HG03025 (cell line): ENCODE measurements around the gene CMTM4.
"Not testable (repeated sequence)": the region's sequence is repeated elsewhere in the genome, so short reads cannot be mapped to it uniquely, and the experiment has no call there.

Source experiments
- ATAC-seq: cut with Tn5 transposase; IDR thresholded peaks from one replicate; pipeline ENCODE4 v1.9.1; 2021; ENCODE audit warnings: mild to moderate bottlenecking, moderate library complexity; ENCODE audit not compliant: unreplicated experiment, low FRiP score

The CMTM4 gene

DNA sequence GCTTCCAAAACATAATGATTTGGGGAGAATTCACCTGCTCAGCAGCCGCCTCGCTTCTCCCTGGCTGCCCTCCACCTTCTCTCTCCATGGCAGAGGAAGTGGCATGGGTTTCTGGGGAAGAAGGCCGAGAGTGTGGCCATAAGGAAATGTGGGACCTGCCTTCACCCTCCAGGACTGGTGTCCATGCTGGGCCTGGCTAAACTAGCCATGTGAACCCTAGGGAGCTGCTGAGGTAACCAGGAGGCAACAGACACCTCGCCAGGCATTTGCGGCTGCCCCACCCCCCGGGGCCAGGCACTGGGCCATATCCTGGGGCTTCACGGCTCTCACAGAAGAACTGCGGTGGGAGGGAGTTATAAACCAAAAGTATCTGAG, 9.9 kb upstream of the CMTM4 start:
- no peak for ATAC-seq

DNA sequence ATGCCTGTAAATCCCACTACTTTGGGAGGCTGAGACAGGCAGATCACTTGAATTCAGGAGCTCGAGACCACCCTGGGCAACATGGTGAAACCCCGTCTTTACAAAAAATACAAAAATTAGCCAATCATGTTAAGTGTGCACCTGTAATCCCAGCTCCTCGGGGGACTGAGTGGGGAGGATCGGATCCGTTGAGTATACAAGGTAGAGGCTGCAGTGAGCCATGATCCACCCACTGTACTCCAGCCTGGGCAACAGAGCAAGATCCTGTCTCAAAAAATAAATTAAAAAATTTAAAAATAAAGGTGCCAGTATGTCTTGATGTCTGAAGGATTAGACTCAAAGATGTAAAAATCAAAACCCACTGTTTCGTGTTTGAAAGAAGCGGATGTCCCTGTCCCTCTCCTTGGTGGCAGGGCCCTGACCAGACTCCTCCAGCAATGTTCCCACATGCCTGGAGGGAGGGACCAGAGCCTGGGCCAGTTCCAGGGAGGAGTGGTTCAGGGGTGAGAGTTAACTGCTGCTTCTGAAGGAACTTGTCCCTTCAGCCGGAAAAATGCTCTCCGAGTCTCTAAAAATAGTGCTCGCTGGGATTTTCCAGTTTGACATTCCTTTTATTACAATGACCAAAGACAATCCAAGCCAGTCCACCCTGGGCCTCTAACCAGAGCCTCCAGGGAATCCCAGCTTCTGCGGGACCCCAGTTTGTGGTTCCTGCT, 9.4 kb upstream of the CMTM4 start:
- no peak for ATAC-seq

DNA sequence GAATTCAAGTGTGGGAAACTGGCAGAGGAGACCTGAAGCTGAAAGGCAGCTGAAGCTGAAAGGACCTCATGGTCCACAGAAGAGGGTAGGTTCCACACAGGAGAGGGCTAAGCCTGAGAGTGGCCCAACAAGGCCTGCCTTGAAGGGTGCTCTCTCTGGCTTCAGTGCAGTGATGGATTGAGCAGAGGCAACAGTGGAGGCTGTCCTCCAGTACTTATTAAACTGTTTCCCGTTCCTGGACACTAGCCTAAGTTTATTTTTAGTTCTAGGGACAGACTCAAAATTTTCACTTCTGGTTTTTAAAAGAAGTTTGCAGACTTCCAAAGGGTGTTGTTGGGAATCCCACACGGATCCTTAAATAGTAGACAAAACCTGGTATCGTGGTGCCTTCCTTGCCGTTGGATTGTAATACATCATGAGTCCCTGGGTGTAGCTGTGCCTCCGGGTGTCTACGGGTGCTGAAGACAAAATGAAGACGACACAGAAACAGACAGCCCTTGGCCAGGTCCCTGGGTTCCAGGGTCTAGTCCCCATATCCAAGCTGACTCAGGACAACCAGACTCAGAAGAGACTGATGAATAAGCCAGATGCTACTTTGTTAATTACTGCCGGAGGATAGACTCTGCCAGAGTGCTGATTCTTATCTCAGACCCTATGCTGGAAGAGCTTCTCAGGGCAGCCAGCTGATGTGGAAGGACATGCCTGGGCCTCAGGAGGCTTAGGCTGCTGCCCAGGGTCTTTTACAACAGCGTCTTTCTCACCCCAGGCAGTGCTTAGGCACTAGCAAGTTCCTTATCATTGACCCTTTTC, 7.1 kb upstream of the CMTM4 start:
- ATAC-seq, result no peak

DNA sequence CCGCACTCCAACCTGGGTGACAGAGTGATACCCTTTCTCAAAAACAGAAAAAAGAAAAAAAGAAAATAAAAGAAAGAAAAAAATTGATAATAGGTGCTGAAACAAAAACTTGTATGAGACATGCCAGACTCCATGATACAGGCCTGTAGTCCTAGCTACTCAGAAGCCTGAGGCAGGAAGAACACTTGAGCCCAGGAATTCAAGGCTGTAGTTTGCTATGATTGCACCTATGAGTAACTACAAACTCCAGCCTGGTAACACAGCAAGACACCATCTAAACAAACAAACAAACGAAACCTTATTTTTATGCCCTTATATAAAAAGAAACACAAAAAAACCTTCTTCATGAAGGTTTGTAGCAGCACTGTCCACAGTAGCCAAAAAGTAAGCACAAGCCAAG, 5.0 kb upstream of the CMTM4 start:
- ATAC-seq, result no peak

DNA sequence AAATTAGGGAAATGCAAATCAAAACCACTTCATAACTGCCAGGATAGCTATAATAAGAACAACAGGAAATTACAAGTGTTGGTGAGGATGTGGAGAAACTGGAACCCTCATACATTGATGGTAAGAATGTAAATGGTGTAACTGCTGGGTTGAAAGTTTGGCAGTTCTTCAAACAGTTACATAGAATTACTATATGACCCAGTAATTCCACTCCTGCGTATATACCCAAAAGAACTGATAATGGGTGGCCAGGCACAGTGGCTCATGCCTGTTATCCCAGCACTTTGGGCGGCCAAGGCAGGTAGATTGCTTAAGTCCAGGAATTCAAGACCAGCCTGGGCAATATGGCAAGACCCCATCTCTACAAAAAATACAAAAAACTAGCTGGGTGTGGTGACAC, 4.5 kb upstream of the CMTM4 start:
- no peak for ATAC-seq

DNA sequence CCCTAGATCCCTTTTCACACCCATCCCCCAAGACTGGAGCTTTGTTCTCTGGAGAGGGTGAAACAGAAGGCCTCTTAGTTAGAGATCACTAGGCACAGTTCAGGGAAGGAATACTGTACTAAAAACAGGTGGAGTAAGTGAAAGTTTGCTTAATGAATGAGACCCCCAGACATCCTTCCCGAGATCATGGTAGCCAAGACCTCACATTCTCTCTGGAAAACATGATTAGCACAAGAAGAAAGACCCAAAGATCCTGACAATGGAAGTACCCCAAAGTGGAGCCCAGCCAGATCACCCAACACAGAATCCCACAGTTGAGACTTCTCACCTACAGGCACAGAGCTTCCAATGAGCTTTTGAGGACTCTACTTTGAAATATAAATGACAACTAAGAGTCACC, 3.4 kb upstream of the CMTM4 start:
- ATAC-seq, result no peak

DNA sequence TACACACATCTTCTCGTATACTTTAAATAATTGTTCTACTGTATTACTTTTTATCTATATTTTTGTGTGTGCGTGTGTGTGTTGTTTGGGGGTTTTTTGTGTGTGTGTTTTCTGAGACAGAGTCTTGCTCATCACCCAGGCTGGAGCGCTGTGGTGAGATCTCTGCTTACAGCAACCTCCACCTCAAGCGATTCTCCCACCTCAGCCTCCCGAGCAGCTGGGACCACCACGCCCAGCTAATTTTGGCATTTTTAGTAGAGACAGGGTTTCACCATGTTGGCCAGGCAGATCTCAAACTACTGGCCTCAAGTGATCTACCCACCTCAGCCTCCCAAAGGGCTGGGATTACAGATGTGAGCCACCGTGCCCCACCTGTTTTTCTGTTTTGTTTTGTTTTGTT, 1.5 kb upstream of the CMTM4 start:
- ATAC-seq, result no peak

DNA sequence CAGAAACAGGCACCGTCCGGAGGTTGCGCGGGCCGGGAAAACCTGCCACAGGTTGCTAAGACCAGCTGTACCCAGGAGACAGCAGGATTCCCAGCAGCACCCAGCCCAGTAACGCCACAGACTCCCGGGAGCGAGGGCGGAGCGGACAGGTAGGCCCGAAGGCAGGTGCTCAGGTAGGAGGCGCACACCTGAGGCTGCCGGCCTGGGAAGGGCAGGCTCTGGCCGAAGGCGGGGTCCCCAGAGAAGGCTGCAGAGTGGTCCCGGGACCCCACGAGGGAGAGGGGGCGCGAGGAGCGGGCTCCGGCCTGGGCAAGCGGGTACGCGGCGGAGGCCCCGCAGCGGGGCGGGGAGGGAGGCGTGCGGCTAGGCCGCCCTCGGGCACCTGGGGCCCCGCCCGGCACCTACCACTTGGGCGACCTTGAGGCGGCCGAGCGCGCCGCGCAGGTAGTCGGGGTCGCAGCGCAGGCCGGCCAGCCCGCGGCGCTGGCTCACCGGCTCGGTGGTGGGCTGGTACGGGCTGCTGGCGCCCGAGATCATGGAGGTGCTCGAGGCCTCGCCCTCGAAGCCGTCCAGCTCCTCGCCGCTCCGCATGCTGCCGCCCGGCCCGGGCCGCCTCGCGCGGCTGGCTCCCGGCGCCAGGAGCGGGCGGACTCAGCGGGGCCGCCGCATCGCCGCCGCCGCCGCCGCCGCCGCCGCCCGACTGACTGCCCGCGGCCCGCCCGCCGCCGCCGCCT, 441 bp downstream of the CMTM4 start:
- ATAC-seq, result peak; percentile 37

DNA sequence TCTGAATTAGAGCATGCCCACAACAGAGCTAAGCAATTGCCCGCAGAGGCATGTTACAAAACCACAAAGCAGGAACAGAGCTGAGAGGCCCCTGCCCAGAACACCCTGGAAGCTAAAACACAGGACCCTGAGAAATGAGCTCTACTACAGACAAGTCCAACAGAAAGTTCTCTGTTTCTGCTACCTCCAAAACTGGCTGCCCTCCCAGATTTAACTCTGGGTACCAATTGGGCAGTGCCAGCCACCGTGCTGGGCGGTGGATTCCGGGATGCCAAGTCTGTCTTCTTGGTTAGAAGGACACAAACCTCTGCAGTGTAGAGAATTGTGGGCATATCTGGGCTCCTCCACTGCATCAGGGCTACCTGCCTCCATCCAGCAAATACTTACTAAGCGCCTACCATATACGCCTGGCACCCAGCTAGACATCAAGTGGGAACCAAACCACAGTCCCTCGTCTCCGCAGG, 1.0 kb downstream of the CMTM4 start:
- ATAC-seq, result no peak

DNA sequence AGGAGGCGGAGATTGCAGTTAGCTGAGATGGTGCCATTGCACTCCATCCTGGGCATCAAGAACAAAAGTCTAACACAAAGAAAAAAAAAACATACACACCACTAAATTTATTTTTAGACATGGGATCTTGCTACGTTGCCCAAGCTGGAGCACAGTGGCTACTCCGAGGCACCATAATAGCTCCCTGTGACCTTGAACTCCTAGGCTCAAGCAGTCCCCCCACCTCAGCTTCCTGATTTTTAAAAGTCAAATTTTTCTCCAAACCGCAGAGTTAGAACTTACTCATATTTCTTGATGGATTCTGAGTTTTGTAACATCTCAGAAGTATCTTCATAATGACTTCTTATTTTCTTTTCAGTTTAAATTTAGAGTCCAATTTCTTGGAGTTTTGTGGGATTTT, 3.4 kb downstream of the CMTM4 start:
- no peak for ATAC-seq

DNA sequence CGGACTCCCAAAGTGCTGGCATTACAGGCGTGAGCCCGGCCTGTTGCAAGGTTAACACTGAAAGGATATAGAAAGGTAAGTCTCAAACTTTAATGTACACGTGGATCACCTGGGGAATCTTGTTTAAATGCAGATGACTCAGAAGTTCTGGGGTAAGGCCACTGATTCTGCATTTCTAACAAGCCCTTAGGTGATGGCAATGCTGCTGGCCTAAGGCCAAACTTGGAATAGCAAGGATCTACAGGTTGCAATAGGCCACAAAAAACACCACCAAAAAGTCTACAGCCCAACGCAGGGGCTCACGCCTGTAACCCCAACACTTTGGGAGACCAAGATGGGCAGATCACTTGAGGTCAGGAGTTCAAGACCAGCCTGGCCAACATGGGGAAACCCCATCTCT, 4.2 kb downstream of the CMTM4 start:
- no peak for ATAC-seq

DNA sequence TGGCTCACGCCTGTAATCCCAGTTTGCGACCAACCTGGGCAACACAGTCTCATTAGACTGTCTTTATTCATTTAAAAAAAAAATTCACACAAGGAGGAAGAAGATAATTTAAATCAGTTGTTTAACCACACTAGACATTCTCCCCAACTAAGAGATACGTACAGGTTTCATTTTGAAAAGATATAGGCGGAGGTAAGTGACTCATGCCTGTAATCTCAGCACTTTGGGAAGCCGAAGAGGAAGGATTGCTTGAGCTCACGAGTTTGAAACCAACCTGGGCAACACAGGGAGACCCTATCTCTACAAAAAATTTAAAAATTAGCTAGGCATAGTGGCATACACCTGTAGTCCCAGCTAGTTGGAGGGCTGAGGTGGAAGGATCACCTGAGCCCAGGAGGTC, 5.3 kb downstream of the CMTM4 start:
- ATAC-seq, result no peak

DNA sequence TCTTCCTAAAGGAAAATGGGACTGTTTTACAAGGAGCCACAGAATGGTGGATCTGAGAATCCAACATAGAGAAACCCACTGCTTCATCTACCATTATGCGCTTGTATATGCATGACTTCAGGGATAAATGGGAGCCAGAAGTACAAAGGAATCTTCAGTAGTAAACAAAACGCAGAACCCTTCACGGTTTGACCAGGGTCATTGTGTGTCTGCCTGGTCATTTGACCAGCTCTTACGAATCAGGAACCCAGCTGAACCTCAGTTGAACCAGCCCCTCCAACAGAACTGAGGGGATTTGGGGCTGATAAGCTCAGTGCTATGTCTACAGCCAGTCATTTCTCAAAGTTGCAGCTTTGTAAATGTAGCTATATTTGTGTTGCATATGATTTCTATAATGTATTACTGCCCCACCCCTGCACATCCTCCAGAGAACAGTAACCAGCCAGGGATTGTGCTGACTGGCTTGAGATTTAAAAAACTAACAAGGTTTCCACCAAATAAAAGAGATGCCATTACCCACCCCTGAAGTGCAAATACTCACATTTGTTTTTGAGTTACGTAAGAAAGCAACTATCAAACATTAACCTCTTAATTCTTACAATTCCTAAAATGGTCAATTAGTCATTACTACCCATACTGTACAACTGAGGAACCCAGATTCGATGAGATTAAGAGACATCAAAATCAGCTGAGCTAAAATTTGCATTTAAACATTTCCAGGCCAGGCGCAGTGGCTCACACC, 6.3 kb downstream of the CMTM4 start:
- no peak for ATAC-seq

DNA sequence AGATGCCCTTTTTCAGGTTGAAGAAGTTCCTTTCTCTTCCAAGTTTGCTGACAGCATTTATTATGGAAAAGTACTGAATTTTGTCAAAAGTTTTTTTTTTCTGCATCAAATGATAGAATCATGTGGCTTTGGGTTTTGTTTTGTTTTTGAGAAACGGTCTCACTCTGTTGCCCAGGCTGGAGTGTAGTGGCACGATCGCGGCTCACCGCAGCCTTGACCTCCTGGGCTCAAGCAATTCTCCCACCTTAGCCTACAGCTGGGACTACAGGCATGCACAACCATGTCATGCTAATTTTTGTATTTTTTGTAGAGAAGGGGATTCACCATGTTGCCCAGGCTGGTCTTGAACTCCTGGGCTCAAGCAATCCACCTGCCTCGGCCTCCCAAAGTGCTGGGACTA, 7.3 kb downstream of the CMTM4 start:
- ATAC-seq, result no peak

DNA sequence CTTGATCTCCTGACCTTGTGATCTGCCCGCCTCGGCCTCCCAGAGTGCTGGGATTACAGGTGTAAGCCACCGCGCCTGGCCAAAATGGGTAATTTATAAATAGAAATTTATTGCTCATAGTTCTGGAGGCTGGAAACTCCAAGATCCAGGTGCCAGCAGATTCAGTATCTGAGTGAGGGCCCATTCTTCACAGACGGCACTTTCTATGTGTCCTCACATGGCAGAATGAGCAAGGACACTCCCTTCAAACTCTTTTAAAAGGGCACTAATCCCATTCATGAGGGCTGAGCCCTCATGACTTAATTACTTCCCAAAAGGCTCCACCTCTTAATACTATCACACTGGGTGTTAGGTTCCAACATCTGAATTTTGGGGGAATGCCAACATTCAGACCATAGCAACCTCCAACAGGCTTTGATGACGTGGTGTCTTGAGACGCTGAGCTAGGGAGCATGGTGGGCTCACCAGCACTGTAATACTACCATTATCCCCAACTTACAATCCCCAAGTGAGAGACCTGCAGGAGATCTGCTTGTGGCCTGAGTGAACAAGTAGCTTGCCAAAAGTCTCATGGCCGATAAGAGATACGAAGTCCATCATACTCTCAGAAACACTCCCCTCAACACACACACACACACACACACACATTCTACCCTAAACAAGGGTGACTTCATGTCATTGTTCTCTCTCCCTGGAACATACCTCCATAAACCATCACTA, 8.5 kb downstream of the CMTM4 start:
- no peak for ATAC-seq

DNA sequence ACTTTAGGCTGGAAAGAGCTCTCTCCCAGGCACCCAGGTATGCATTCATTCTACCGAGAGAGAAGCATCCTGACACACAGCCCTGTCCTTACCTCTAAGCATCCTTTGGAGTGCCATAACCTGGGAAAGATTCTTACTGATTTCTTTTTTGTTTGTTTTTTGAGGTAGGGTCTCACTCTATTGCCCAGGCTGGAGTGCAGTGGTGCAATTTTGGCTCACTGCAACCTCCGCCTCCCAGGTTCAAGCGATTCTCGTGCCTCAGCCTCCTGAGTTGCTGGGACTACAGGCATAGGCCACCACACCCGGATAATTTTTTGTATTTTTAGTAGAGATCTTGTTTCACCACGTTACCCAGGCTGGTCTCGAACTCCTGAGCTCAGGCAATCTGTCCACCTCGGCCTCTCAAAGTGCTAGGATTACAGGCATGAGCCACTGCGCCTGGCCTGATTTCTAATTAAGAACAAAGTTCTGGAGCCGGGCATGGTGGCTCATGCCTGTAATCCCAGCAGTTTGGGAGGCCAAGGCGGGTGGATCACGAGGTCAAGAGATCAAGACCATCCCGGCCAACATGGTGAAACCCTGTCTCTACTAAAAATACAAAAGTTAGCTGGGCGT, 10.9 kb downstream of the CMTM4 start:
- not testable (repeated sequence) for ATAC-seq

DNA sequence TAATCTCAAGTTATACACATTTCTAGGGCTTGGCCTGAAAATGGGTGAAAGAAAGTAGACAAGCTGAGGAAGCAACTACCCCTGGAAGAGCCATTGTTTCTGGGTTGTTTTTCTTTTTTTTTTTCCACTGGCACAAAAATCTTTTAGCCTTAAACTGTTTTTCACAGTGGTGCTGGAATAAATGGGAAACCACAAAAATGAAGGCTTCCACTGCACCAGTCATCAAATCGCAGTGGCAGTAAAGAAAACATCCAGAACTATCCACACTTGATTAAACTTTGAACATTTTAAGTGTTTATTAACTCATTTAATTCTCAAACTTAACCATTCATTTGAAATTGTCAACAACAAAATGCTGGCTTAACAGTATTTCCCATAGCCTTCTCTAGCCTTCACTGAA, 14.3 kb downstream of the CMTM4 start:
- ATAC-seq, result no peak

DNA sequence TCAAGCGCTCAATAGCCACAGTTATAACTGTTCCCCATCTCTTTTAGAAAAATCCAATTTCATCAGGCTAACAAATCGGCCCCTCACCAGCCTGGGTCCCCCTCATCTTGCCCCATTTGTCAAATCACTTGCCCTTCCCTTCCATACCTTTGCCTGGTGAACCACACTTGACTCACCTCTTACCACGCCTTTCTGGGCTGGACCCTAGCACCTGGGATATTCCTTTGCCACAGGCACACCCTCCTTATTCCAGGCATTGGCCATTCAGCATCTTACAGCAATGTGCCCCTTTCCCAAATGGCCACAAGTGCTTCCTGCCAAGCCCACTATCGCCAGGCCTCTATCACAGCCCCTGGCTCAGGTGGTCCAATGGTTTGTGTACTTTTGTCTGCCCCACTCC, 14.9 kb downstream of the CMTM4 start:
- ATAC-seq, result no peak

DNA sequence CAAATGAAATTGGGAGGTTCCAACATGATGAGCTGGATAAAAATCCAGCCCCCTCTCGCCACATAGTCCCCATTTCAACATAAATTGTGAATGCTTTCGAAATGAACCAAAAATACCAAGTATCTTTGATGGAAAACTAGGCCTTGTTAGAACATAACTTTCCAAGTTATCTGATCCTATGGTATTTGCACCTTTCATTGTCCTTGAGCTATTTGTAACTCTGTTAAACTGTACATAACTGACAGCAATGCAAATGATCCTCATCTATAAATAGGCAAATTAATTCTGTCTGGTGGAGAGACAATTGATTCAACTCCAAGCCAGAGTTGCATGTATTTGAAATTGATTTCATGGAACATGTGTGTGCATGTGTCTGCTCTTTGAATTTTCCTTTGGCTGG, 18.2 kb downstream of the CMTM4 start:
- ATAC-seq, result no peak

DNA sequence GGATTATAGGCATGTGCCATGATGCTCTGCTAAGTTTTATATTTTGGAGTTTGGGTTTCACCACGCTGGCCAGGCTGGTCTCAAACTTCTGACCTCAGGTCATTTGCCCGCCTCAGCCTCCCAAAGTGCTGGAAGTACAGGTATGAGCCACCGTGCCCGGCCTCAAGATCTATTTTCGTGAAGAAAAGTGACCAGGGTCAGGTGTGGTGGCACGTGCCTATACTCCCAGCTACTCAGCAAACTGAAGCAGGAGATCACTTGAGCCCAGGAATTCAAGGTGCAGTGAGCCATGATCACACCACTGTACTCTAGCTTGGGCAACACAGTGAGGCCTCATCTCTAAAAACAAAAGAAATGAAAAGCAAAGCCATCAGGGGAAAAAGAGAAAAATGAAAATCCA, 18.7 kb downstream of the CMTM4 start:
- no peak for ATAC-seq
